DMS53 (cell line): ENCODE measurements around the gene DAZAP1.

ENCODE experiments used
- DNase-seq: peaks from one replicate; lab custom pipeline; 2025; lab: John Stamatoyannopoulos, UW

Gene DAZAP1

GRCh38 chr19:1377176-1377964, 30.0 kb upstream of the DAZAP1 start:
- DNase-seq, result no peak

- DNase-seq, result no peak
Measured at GRCh38 chr19:1377965-1378785, 29.2 kb upstream of the DAZAP1 start.

- DNase-seq, result no peak
Measured at GRCh38 chr19:1379126-1379905, 28.1 kb upstream of the DAZAP1 start.

- no peak for DNase-seq
Measured at GRCh38 chr19:1379961-1380489, 27.4 kb upstream of the DAZAP1 start.

GRCh38 chr19:1382250-1382649, 25.1 kb upstream of the DAZAP1 start:
- DNase-seq, result no peak

- DNase-seq, result no peak
Measured at GRCh38 chr19:1383017-1383311, 24.4 kb upstream of the DAZAP1 start.

GRCh38 chr19:1383312-1384084, 23.9 kb upstream of the DAZAP1 start, which contains the start of gene NDUFS7:
TSS of gene NDUFS7 (plus strand) at chr19:1383907. CDS start at chr19:1383927, 20 bp downstream.
- DNase-seq, result peak; percentile 92

GRCh38 chr19:1384085-1384462, 23.3 kb upstream of the DAZAP1 start:
- no peak for DNase-seq

GRCh38 chr19:1384478-1385110, 22.8 kb upstream of the DAZAP1 start:
- no peak for DNase-seq

- DNase-seq, result no peak
Measured at GRCh38 chr19:1385816-1386215, 21.6 kb upstream of the DAZAP1 start.

GRCh38 chr19:1386945-1387683, 20.3 kb upstream of the DAZAP1 start:
- no peak for DNase-seq

- DNase-seq, result no peak
Measured at GRCh38 chr19:1387684-1388636, 19.4 kb upstream of the DAZAP1 start.

GRCh38 chr19:1388637-1389026, 18.8 kb upstream of the DAZAP1 start:
- DNase-seq, result no peak

- DNase-seq, result no peak
Measured at GRCh38 chr19:1389033-1389940, 18.1 kb upstream of the DAZAP1 start.

- DNase-seq, result no peak
Measured at GRCh38 chr19:1390890-1391423, 16.4 kb upstream of the DAZAP1 start.

- no peak for DNase-seq
Measured at GRCh38 chr19:1392407-1392806, 15.0 kb upstream of the DAZAP1 start.

- DNase-seq, result no peak
Measured at GRCh38 chr19:1392939-1393530, 14.4 kb upstream of the DAZAP1 start.
